ENCODE measurements around the gene UNKL.
A peak's percentile ranks its signal among the peaks of the same experiment; 100 is the strongest.

UNKL gene

DNA sequence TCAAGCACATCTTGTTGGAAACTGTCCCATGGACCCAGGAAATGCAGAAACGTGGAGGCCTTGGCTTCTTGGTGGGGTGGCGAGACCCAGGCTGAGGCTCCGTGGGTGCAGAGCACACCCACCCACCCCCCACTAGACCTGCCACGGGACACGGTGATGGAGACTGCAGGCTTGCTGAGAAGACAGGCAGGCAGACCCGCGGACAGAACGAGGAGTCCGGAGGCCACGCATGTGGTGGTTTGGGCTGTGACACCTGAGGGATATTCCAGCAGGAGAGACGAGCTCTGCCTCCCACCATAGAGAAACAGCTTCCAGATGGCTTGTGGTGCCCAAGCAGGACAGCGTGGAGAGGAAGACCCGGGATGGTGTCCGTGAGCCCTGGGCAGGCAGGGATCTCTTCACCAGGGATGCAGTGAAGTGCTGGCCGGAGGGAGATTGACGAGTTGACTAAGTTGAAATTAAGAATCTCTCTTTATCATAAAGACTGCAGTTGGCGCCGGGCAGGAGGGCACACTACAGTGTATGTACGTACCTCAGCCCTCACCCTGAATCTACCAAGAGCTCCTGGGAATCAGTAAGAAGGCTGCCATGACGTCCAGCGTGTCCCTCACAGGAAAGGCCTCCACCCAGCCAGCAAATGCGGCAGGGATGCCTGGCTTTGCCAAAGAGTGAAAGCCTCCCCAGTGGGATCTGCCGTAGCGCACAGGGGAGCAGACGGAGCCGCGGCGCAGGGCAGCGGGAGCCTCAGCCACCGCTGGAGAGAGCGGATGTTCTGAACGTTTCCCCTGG lies 96.8 kb downstream of the UNKL start:
- DNase-seq (ENCODE audit: insufficient read length, low spot score) (no peak), FAIRE-seq (no peak)
- peak; percentile 68; the same call in 1 of the 2 replicates for TF ChIP-seq POLR2AphosphoS5 (IDR thresholded peaks at IDR 0.05; ENCODE audit: low read depth, low read length)
- TF ChIP-seq POLR2A (IDR thresholded peaks at IDR 0.05; ENCODE audit: low read depth, low read length) = peak; percentile 58; the same call in 1 of the 2 replicates
- TF ChIP-seq POU2F2 (IDR thresholded peaks at IDR 0.05; ENCODE audit: low read depth, low read length) = no peak

GRCh38 chr16:1316033-1316405 lies 98.5 kb downstream of the UNKL start:
- FAIRE-seq (no peak), DNase-seq (ENCODE audit: insufficient read length, low spot score) (no peak)
- TF ChIP-seq PAX5 (IDR thresholded peaks at IDR 0.05; ENCODE audit: insufficient read depth, low read length, severe bottlenecking) (no peak), POU2F2 (IDR thresholded peaks at IDR 0.05; ENCODE audit: low read depth, low read length) (no peak), TAF1 (IDR thresholded peaks at IDR 0.05; ENCODE audit: low read depth, low read length) (no peak), POLR2AphosphoS5 (IDR thresholded peaks at IDR 0.05; ENCODE audit: low read depth, low read length) (0 out of 2 replicates have a peak, but pooled peaks have one; percentile 24)

DNA sequence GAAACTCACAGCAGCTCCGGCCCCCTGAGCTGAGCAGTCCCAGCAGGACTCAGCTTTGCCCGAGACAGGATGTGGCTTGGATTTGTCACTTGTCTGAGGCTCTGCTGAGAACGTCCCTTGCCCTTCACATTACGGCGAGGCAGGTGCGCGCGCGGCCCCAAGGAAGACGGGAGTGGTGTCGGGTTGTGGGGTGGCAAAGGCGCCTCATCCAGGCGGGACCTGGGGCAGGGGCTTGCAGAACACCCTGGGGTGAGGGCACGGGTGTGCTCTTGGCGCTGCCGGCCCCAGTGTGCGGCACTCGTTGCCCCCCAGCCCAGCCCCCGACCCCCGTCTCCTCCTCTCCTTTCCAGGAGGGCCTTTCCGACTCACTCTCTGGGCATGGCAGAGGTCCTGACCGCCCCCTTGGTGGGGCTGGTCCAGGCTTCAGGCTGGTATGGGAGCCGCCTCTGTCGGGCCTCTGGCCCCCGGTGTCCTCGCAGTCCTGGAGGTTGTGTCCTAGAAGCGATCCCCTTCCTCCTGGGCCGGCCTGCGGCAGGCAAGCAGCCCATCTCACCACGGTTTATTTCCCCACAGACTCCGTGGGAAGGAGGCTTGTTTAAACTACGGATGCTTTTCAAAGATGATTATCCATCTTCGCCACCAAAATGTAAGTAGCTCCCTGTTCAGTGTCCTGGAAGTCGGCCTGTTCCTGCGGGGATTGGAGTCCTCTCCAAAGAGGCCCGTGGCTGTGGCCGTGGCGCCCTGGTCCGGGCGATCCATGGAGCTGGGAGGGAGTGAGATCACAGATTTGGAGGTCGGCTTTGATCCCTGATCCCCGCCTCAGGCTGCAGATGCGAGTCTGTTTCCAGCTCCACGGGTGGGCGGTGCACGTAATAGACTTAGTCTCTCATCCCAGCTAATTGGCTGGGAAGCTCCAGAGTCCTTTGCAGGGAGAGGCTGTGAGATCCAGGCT lies 99.1 kb downstream of the UNKL start:
- DNase-seq (ENCODE audit: insufficient read length, low spot score) = no peak
- no peak for FAIRE-seq
- no peak for TF ChIP-seq TAF1 (IDR thresholded peaks at IDR 0.05; ENCODE audit: low read depth, low read length)
- TF ChIP-seq PAX5 (IDR thresholded peaks at IDR 0.05; ENCODE audit: insufficient read depth, low read length, severe bottlenecking) = no peak
- peak; percentile 21; the same call in 1 of the 2 replicates for TF ChIP-seq POLR2AphosphoS5 (IDR thresholded peaks at IDR 0.05; ENCODE audit: low read depth, low read length)
- TF ChIP-seq SPI1 (IDR thresholded peaks at IDR 0.05; ENCODE audit: low read depth, low read length) = no peak

- TF ChIP-seq POLR2AphosphoS5 (IDR thresholded peaks at IDR 0.05; ENCODE audit: low read depth, low read length) (peak; percentile 53), POLR2A (IDR thresholded peaks at IDR 0.05; ENCODE audit: low read depth, low read length) (0 out of 2 replicates have a peak, but pooled peaks have one; percentile 15), SPI1 (IDR thresholded peaks at IDR 0.05; ENCODE audit: low read depth, low read length) (no peak), PAX5 (IDR thresholded peaks at IDR 0.05; ENCODE audit: insufficient read depth, low read length, severe bottlenecking) (no peak), POU2F2 (IDR thresholded peaks at IDR 0.05; ENCODE audit: low read depth, low read length) (no peak)
- FAIRE-seq (no peak), DNase-seq (ENCODE audit: insufficient read length, low spot score) (no peak)
These were observed 100.0 kb downstream of the UNKL start for GRCh38 chr16:1314399-1315068.

GRCh38 chr16:1313721-1314369 lies 100.7 kb downstream of the UNKL start:
- no peak for TF ChIP-seq TAF1 (IDR thresholded peaks at IDR 0.05; ENCODE audit: low read depth, low read length)
- TF ChIP-seq POLR2A (IDR thresholded peaks at IDR 0.05; ENCODE audit: low read depth, low read length) = 0 out of 2 replicates have a peak, but pooled peaks have one; percentile 18
- no peak for TF ChIP-seq POLR2AphosphoS5 (IDR thresholded peaks at IDR 0.05; ENCODE audit: low read depth, low read length)
- TF ChIP-seq SPI1 (IDR thresholded peaks at IDR 0.05; ENCODE audit: low read depth, low read length) = no peak
- no peak for TF ChIP-seq PAX5 (IDR thresholded peaks at IDR 0.05; ENCODE audit: insufficient read depth, low read length, severe bottlenecking)
- TF ChIP-seq POU2F2 (IDR thresholded peaks at IDR 0.05; ENCODE audit: low read depth, low read length) = no peak
- FAIRE-seq (no peak), DNase-seq (ENCODE audit: insufficient read length, low spot score) (no peak)
